ENCODE data around the gene CYS1.

The CYS1 gene

DNA sequence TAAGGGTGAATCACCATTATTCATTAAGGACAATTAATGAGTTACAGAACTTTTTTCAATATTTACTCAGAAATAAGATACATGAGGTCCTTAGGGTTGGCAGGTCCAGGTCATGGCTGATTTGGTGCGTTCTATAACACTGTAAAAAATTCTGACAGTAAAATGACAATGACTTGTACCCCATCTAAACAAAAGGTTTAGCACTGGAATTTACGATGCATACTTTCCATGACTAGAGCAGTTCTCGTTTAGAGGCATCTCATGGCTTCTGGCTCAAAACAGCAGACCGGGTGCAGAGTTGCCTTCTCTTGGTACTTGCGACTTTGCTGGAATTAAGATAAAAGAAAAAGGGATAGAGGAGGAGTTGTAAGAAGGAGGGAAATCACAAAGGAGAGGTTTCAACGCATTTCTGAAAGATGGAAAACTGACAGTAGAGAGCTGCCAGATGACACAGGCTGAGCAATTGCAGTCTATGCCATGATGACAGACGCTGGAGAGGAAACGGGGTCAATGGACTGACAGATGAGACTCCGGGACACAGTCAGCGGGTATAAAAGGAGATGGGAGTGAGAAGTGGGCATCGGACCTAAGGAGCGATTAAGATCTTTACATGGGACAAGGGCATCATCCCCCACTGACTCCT, 4.1 kb upstream of the CYS1 start:
- TF ChIP-seq, protein P1, sequence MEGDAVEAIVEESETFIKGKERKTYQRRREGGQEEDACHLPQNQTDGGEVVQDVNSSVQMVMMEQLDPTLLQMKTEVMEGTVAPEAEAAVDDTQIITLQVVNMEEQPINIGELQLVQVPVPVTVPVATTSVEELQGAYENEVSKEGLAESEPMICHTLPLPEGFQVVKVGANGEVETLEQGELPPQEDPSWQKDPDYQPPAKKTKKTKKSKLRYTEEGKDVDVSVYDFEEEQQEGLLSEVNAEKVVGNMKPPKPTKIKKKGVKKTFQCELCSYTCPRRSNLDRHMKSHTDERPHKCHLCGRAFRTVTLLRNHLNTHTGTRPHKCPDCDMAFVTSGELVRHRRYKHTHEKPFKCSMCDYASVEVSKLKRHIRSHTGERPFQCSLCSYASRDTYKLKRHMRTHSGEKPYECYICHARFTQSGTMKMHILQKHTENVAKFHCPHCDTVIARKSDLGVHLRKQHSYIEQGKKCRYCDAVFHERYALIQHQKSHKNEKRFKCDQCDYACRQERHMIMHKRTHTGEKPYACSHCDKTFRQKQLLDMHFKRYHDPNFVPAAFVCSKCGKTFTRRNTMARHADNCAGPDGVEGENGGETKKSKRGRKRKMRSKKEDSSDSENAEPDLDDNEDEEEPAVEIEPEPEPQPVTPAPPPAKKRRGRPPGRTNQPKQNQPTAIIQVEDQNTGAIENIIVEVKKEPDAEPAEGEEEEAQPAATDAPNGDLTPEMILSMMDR (IDR thresholded peaks at IDR 0.05; ENCODE audit: low read depth, low read length), result no peak
- Histone ChIP-seq H3K36me3 (no peaks in the 10 kb centered on the region), H3K4me3 (ENCODE audit: low read depth, low read length) (no peak overlapping the region), H3K4me1 (no peaks in the 10 kb centered on the region; the same call in 1 of the 2 replicates), H3K9me3 (no peaks in the 10 kb centered on the region; the same call in 1 of the 2 replicates), H3K27me3 (peaks cover 70% of the 10 kb centered on the region)
- no peak for DNase-seq

DNA sequence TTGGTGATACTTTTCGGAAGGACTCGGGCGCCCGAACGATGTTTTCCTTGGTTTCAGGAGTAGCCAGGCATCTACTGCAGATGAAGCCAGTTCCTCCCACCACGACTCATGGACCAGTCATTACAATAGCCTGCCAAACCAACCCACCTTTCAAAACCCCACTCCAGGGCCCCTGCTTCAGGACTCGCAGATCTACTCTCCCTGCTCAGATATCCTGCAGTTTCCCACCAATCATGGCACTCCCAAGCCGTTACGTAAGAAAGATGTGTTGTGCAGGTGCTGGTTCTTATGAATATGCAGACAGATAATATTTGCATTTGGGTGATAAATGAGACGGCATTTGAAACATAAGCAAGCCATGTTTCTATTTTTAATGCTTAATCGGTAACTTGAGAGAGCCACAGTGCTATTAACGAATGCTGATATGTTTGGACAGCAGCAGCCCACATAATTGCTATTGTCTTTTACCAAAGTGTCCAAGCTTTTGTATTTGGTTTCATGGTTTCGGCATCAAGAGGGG, 3.5 kb upstream of the CYS1 start:
- Histone ChIP-seq H3K4me1 (no peaks in the 10 kb centered on the region; the same call in 1 of the 2 replicates), H3K36me3 (no peaks in the 10 kb centered on the region), H3K9me3 (no peaks in the 10 kb centered on the region; the same call in 1 of the 2 replicates), H3K4me3 (ENCODE audit: low read depth, low read length) (no peak overlapping the region), H3K27me3 (peaks cover 76% of the 10 kb centered on the region)
- TF ChIP-seq, protein P1 (IDR thresholded peaks at IDR 0.05; ENCODE audit: low read depth, low read length), result no peak
- DNase-seq, result no peak

GRCh38 chr2:10083046-10083445, 2.8 kb upstream of the CYS1 start:
- Histone ChIP-seq H3K27me3 (peaks cover 83% of the 10 kb centered on the region), H3K4me3 (ENCODE audit: low read depth, low read length) (no peak overlapping the region), H3K9me3 (no peaks in the 10 kb centered on the region; the same call in 1 of the 2 replicates), H3K36me3 (no peaks in the 10 kb centered on the region), H3K4me1 (no peaks in the 10 kb centered on the region; the same call in 1 of the 2 replicates)
- TF ChIP-seq, protein P1 (IDR thresholded peaks at IDR 0.05; ENCODE audit: low read depth, low read length), result no peak
- DNase-seq, result no peak

GRCh38 chr2:10080536-10081304, 509 bp upstream of the CYS1 start:
- TF ChIP-seq, protein P1 (IDR thresholded peaks at IDR 0.05; ENCODE audit: low read depth, low read length), result no peak
- Histone ChIP-seq H3K27me3 (peaks cover 98% of the 10 kb centered on the region), H3K4me1 (no peaks in the 10 kb centered on the region; the same call in 1 of the 2 replicates), H3K36me3 (no peaks in the 10 kb centered on the region), H3K9me3 (no peaks in the 10 kb centered on the region; the same call in 1 of the 2 replicates), H3K4me3 (ENCODE audit: low read depth, low read length) (no peak overlapping the region)
- no peak for DNase-seq

DNA sequence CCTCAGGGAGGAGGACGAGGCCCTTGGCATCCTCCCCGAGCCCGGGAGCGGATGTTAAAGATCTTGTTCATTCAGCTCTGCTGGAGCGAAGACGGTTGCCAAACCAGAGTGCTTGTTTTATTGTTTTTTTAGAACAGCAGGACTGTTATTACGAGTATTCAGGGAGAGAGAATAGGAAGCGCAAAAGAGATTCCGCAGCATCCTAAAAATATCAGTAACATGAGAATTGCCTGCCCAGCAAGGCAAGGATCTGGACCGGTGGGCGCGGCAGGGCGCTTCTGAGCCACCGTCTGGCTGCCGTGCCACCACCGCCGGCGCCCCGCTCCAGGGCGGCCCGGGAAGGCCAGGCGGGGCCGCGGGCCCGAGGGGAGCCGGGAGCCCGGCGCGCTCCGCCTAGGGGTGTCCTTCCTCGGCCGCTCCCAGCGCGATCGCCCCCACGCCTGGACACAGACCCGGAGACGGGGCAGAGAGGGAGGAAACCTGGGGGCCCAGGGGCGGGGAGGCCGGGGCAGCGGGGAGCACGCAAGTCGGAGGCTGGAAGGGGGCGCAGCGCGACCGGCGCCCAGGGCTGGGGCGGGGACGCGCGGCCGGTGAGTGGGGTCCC, 843 bp downstream of the CYS1 start:
- H3K36me3 ChIP-seq, result no peaks in the 10 kb centered on the region
- no peaks in the 10 kb centered on the region; the same call in 1 of the 2 replicates for H3K9me3 ChIP-seq
- H3K4me3 ChIP-seq (ENCODE audit: low read depth, low read length), result peak overlapping the region; percentile 10; the same call in 1 of the 2 replicates
- TF ChIP-seq, protein P1 (IDR thresholded peaks at IDR 0.05; ENCODE audit: low read depth, low read length), result no peak
- H3K27me3 ChIP-seq, result peaks cover 100% of the 10 kb centered on the region
- H3K4me1 ChIP-seq, result no peaks in the 10 kb centered on the region; the same call in 1 of the 2 replicates
- DNase-seq, result no peak

Measured in BE2C (cell line).